Gastrocnemius medialis (tissue), 4 donors: ENCODE measurements around the gene TMEM39A. TPM values are rescaled to one million over a fixed set of nuclear protein-coding genes. Genes with fewer than 3 reads are reported as not detected.

Experiments
- total RNA-seq, 4 donors: library from RNA; depleted of rRNA; stranded (reverse); fragments of >200 nt; gene quantifications; one replicate each; pipeline versions ENCODE4 v1.1.0 to v1.2.3, GENCODE V29; 2016

The TMEM39A gene
- total RNA-seq, 4 donors from 2014 or later: 9.0 to 21.2 (median 15.5) TPM

Other genes with a start within 250 kb of the TMEM39A start
- 10 to 100 TPM in 1 of 4 donors, 1 to 10 TPM in 3; 5.7 to 13.4 (median 7.7) TPM for gene B4GALT4, start 222.7 kb downstream of the TMEM39A start, total RNA-seq
- 1 to 10 TPM; 6.2 to 9.7 (median 7.3) TPM for gene ARHGAP31, start 169.2 kb downstream of the TMEM39A start, total RNA-seq
- 1 to 10 TPM; 2.6 to 6.3 (median 3.3) TPM for gene POGLUT1, start 5.3 kb upstream of the TMEM39A start, total RNA-seq
- gene TIMMDC1, start 34.9 kb upstream of the TMEM39A start, total RNA-seq: 100 to 1,000 TPM in 2 of 4 donors, 10 to 100 TPM in 2; 41.2 to 137 (median 101) TPM
- gene CD80, start 96.0 kb upstream of the TMEM39A start, total RNA-seq: under 1 TPM in 1 of 4 donors, not detected in 3; 0.13 TPM
- 10 to 100 TPM in 2 of 4 donors, 1 to 10 TPM in 2; 8.2 to 15.3 (median 10.3) TPM for gene ADPRH, start 115.9 kb upstream of the TMEM39A start, total RNA-seq
- gene PLA1A, start 134.3 kb upstream of the TMEM39A start, total RNA-seq: 1 to 10 TPM in 3 of 4 donors, under 1 TPM in 1; 0.97 to 9.6 (median 3.2) TPM
- 10 to 100 TPM in 3 of 4 donors, 1 to 10 TPM in 1; 7.8 to 38.9 (median 30.3) TPM for gene POPDC2, start 197.0 kb upstream of the TMEM39A start, total RNA-seq
- 100 to 1,000 TPM in 1 of 4 donors, 10 to 100 TPM in 3; 63.4 to 146 (median 87.5) TPM for gene COX17, start 213.8 kb upstream of the TMEM39A start, total RNA-seq
- gene CFAP91, start 239.4 kb upstream of the TMEM39A start, total RNA-seq: under 1 TPM in 3 of 4 donors, not detected in 1; 0.11 to 0.36 (median 0.20) TPM